Loucy (cell line): Measurements from ENCODE around the gene CARD9.

ENCODE experiments used
- CTCF ChIP-seq: fragments of 200-600 bp; sonication (generic); conservative IDR thresholded peaks from 2 replicates; pipeline ENCODE4 v1.5.1; 2014; ENCODE audit warnings: mild to moderate bottlenecking, antibody characterized with exemption, low read length
- EZH2phosphoT487 ChIP-seq: fragments of 200-600 bp; IDR thresholded peaks from 2 replicates; pipeline ENCODE4 v1.6.1; 2018; ENCODE audit warnings: antibody characterized with exemption, mild to moderate bottlenecking, moderate library complexity, borderline replicate concordance

- TF ChIP-seq CTCF (no peak), EZH2phosphoT487 (no peak)
Measured at GRCh38 chr9:136339958-136340310, 33.5 kb downstream of the CARD9 start.
